ENCODE measurements around the gene TRAPPC14.

TRAPPC14 gene

GRCh38 chr7:100153708-100154535 is 4.6 kb downstream of the TRAPPC14 start:
- peaks cover 15 to 56% of the 10 kb centered on the region in 2 experiments; a peak in 2 of 3 replicates for H3K36me3 ChIP-seq (ENCODE audit: control insufficient read depth in 2 of 2, insufficient read depth in 1 of 2, low read length in 2 of 2)
- no peaks in the 10 kb centered on the region for H3K9me3 ChIP-seq (ENCODE audit: control insufficient read depth, insufficient read depth, low read depth, low read length)
- ChIA-PET POLR2A (no interaction called here), CTCF (interaction anchor here (0.5 to 1.1 kb wide), 2 partner anchors 31 to 201 kb away, joined by 3 to 5 read pairs; no protein-coding TSS in a partner anchor)
- H3K4me1 ChIP-seq (ENCODE audit: control insufficient read depth, insufficient read depth, low read length) = peaks cover 7% of the 10 kb centered on the region
- H3K4me3 ChIP-seq (ENCODE audit: low read depth, low read length) = no peak overlapping the region
- no peak overlapping the region; the same call in 1 of the 2 replicates for H3K27ac ChIP-seq (ENCODE audit: extremely low read depth, low read depth, low read length)
- TF ChIP-seq ZFHX2 (tag by site-specific recombination; conservative IDR thresholded peaks at IDR 0.05) = no peak
- TF ChIP-seq ZNF174 (tag by site-specific recombination; IDR thresholded peaks at IDR 0.05) = no peak
- TF ChIP-seq SP2 (tag by site-specific recombination; IDR thresholded peaks at IDR 0.05) = peak; percentile 76
- TF ChIP-seq ZBTB20 (tag by site-specific recombination; IDR thresholded peaks at IDR 0.05) = peak; percentile 94
- TF ChIP-seq SCRT2 (tag by site-specific recombination; IDR thresholded peaks at IDR 0.05) = peak; percentile 97
- peak; percentile 75 for TF ChIP-seq KLF1 (tag by site-specific recombination; IDR thresholded peaks at IDR 0.05)
- peak; percentile 42 for TF ChIP-seq GLIS2 (tag by site-specific recombination; IDR thresholded peaks at IDR 0.05)
- TF ChIP-seq ZBTB17 (tag by site-specific recombination; IDR thresholded peaks at IDR 0.05) = peak; percentile 93
- no peak for TF ChIP-seq BCL11A (tag by site-specific recombination; IDR thresholded peaks at IDR 0.05; ENCODE audit: low read depth)
- TF ChIP-seq ZNF10 (tag by site-specific recombination; IDR thresholded peaks at IDR 0.05) = peak; percentile 47; the same call in 1 of the 2 replicates
- TF ChIP-seq PATZ1 (tag by site-specific recombination; IDR thresholded peaks at IDR 0.05) = 0 out of 2 replicates have a peak, but pooled peaks have one; percentile 34
- peak; percentile 26 for TF ChIP-seq IKZF3 (tag by site-specific recombination; IDR thresholded peaks at IDR 0.05)
- TF ChIP-seq, protein P1, sequence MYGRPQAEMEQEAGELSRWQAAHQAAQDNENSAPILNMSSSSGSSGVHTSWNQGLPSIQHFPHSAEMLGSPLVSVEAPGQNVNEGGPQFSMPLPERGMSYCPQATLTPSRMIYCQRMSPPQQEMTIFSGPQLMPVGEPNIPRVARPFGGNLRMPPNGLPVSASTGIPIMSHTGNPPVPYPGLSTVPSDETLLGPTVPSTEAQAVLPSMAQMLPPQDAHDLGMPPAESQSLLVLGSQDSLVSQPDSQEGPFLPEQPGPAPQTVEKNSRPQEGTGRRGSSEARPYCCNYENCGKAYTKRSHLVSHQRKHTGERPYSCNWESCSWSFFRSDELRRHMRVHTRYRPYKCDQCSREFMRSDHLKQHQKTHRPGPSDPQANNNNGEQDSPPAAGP (tag by site-specific recombination; IDR thresholded peaks at IDR 0.05) = peak; percentile 26; the same call in 1 of the 2 replicates
- peak; percentile 78 for TF ChIP-seq WT1 (tag by site-specific recombination; IDR thresholded peaks at IDR 0.05)
- peak; percentile 97 for TF ChIP-seq SCRT1 (tag by site-specific recombination; IDR thresholded peaks at IDR 0.05; ENCODE audit: borderline replicate concordance)

GRCh38 chr7:100152937-100153666 is 5.4 kb downstream of the TRAPPC14 start:
- TF ChIP-seq ZNF394 (tag by site-specific recombination; IDR thresholded peaks at IDR 0.05; ENCODE audit: borderline replicate concordance) = no peak
- TF ChIP-seq ZNF600 (tag by site-specific recombination; IDR thresholded peaks at IDR 0.05) = peak; percentile 82
- no peak for TF ChIP-seq ZNF791 (tag by site-specific recombination; IDR thresholded peaks at IDR 0.05)
- Histone ChIP-seq H3K4me1 (ENCODE audit: control insufficient read depth, insufficient read depth, low read length) (peaks cover 10% of the 10 kb centered on the region), H3K36me3 (ENCODE audit: control insufficient read depth in 2 of 2, insufficient read depth in 1 of 2, low read length in 2 of 2) (peaks cover 15 to 56% of the 10 kb centered on the region in 2 experiments; a peak in 2 of 3 replicates), H3K27ac (ENCODE audit: extremely low read depth, low read depth, low read length) (no peak overlapping the region; the same call in 1 of the 2 replicates), H3K4me3 (ENCODE audit: low read depth, low read length) (no peak overlapping the region), H3K9me3 (ENCODE audit: control insufficient read depth, insufficient read depth, low read depth, low read length) (no peaks in the 10 kb centered on the region)
- ChIA-PET CTCF (interaction anchor here (0.5 kb wide), 1 partner anchor 200 kb away, joined by 3 read pairs; no protein-coding TSS in a partner anchor), POLR2A (no interaction called here)

All from HEK293 (cell line).